HG02571 (cell line): ENCODE measurements around the gene CSMD2.

Source experiments
- ATAC-seq: cut with Tn5 transposase; IDR thresholded peaks from one replicate; pipeline ENCODE4 v1.9.1; 2021; ENCODE audit warnings: mild to moderate bottlenecking, moderate library complexity; ENCODE audit not compliant: unreplicated experiment

CSMD2 gene

DNA sequence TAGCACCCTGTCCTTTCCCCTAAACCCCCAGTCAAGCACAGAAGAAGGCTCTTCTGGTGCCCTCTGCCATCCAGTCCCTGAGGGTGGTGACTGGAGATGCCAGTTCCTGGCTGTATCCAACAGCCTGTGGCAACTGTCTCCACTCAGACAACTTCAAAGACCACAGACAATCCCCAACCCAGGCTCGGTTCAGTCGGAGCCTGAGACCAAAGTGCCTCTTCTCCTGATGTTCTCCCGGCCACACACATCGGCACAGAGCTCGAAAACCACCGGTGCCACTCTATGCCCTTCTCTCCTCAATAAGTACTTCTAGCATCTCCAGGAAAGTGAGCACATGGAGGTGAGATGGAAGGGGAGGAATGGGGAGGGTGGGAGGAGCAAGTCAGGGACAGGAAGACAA, 340.7 kb downstream of the CSMD2 start:
- ATAC-seq = no peak

DNA sequence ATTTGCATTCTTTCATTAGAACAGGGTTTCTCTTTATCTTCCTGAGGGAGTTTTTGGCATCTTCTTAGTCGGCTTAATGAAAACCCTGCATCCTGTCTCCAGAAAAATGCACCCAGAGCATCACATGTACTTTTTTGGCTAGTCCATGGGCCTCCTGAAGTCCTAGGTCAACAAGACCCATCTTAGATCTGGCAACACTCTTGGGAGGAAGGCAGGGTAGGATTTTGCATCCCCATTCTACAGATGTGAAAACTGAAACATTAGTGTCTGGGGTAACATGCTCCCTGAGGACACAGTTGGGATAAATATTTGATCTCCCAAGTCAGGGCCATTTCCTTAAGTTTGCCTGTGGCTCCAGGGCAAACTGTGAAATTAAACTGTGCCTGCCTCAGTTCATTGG, 341.2 kb downstream of the CSMD2 start:
- no peak for ATAC-seq

GRCh38 chr1:33823401-33823800, 341.6 kb downstream of the CSMD2 start:
- no peak for ATAC-seq

DNA sequence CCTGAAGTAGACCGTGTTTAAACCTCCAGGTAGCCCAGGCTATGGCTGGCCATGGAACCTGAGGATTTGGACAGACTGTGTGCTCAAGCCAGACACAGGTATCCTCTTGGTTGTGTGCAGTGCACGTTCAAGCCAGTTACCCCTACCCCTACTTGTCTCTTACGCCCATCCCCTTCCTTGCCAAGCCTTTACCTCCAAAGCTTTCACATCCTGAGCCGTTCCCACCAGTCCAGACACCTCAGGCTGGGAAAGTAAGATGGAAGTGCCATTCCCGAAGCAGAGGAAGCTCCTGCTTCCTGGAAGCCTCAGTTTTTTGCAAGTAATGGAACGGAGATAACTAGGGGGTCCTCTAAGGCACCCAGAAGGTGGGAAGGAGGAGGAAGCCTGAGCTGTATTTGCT, 342.6 kb downstream of the CSMD2 start:
- no peak for ATAC-seq

DNA sequence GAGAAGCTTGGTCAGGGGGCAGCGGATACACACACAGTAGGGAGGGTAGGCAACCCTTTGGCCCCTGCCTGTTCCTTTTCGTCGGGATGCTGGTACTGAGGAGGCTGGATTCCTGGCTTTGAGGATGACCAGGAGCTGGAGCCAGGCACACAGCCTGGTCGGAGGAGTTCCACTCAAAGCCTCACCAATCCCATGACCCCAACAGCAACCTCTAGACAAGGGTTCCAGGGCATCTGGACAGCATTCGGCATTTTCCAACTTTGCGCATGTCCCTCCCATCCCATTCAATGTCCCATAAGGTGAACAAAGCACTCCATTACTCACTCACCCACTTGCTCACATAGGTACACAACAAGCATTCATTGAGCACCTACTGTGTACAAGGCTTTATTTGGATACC, 343.7 kb downstream of the CSMD2 start:
- no peak for ATAC-seq

- ATAC-seq = no peak
These were observed 344.2 kb downstream of the CSMD2 start for GRCh38 chr1:33820804-33821203.

- ATAC-seq = no peak
These were observed 345.1 kb downstream of the CSMD2 start for GRCh38 chr1:33819913-33820311.

DNA sequence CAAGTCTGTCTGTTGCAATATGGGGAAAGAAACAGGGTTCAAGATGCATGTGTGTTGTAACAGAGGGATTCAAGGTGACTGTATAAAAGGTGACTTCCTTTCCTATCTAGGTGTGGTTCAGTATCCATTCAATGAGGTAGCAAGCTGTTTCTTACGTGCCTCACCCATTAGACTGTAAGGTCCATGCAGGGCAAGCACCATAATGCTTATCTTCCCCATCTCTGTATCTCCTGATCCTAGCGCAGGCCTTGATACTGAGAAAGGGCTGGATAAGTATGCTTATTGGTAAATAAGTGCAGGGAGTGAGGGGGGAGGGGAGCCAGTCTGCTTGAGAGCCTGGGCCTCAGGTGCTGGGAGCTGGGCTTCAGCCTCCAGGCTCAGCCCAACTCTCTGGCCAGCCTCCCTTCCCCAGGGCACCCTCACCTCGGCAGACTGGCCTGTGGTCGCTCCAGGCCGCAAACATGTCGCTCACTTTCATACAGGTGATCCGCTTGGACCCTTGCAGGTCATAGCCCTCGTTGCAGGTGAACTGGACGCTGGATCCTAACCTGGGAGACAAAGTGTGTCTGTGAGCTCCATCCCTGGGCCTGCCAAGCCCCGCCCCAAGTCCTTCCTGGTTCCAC, 345.6 kb downstream of the CSMD2 start:
- ATAC-seq = no peak

- no peak for ATAC-seq
These were observed 347.0 kb downstream of the CSMD2 start for GRCh38 chr1:33818071-33818470.

- no peak for ATAC-seq
These were observed 350.0 kb downstream of the CSMD2 start for GRCh38 chr1:33815061-33815460.

DNA sequence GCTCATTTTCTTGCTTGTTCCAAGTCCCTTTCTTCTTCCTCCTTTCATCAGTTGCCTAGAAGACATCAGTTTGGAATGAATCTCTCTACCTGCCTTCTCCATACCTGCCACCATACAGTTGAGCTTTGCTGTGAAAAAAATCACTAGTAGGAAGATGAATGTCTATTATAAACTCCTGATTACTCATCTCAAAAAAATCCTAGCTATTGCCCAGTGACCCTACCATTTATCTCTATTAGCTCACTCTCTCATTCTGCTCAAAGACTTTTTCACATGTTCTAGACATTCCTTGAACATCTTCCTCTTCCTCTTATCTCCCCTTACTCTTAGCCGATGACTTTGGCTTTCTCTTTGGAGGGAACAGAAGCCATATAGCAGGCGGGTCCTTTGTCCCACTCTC, 350.9 kb downstream of the CSMD2 start:
- no peak for ATAC-seq

- ATAC-seq = no peak
These were observed 354.5 kb downstream of the CSMD2 start for GRCh38 chr1:33810571-33810970.

GRCh38 chr1:33805988-33806387, 359.0 kb downstream of the CSMD2 start:
- no peak for ATAC-seq

- no peak for ATAC-seq
These were observed 362.8 kb downstream of the CSMD2 start for GRCh38 chr1:33802268-33802667.

DNA sequence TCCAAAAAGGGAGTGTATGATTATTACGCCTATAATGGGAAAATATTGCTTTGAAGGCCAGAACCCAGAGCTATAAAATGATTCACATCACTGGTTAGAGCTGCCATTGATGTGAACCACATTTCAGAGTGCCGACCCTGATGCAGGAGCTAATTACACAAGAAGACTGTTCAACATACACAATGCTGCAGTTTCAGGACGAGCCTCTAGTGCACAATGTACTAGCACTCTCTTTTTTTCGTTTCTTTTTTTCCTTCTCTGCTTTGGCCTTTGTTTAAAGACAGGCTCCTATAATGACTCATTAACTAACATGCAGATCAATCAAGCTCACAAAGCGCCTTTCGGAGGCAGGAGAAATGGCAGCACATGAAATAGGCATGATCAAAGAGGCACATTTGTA, 367.2 kb downstream of the CSMD2 start:
- no peak for ATAC-seq

- ATAC-seq = no peak
These were observed 372.4 kb downstream of the CSMD2 start for GRCh38 chr1:33792651-33793050.

GRCh38 chr1:33792216-33792615, 372.8 kb downstream of the CSMD2 start:
- no peak for ATAC-seq

DNA sequence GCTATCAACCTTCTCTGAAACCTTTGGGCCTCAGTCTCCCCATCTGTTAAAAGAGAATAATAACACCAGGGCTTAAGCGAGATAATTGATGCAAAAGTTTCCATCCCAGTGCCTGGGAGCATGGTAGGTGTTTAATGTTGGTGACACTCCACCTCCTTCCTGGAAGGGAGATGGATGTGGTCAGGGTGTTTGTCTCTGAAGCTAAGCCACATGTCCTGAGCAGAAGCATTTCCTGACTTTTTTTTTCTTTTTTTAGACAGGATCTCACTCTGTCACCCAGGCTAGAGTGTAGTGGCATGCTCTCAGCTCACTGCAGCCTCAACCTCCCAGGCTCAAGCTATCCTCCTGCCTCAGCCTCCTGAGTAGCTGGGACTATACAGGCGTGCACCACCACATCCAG, 373.8 kb downstream of the CSMD2 start:
- no peak for ATAC-seq

GRCh38 chr1:33790577-33790976, 374.5 kb downstream of the CSMD2 start:
- ATAC-seq = no peak

DNA sequence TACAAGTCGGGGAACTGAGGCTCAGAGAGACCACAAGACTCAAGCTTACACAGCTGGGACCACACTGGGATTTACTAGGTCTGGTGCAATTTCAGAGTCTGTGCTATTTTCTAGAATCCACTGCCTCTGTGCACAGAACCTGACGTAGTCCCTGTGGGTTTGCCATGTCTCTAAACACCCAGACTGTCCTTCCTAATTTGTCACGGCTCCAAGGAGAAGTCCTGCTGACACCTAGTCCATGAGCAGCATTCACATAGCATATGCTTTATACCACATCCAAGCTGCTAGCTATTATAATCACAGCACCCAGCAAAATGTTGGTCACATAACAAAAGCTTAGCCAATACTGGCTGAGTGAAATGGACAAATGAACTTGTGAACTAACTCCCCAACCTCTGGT, 380.2 kb downstream of the CSMD2 start:
- no peak for ATAC-seq

DNA sequence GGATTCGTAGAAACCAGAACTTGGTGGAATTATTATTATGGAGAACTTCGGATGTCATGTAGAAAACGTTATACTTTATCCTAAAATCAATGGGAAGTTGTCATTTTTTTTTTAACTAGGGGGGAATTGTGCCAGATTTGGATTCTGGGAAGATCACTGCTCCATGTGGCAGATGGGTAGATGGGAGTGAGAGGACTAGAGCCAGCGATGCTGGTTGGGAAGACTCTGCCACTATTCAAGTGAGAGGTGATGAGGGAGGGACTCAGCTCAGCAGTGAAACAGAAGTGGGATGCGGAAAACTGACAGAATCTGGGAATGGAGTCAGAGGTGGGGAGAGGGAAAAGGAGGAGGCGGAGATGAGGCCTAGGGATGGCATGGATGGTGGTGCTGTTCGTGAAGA, 382.3 kb downstream of the CSMD2 start:
- ATAC-seq = no peak

- no peak for ATAC-seq
These were observed 383.4 kb downstream of the CSMD2 start for GRCh38 chr1:33781652-33782051.

- ATAC-seq = no peak
These were observed 387.7 kb downstream of the CSMD2 start for GRCh38 chr1:33777337-33777736.

- no peak for ATAC-seq
These were observed 396.2 kb downstream of the CSMD2 start for GRCh38 chr1:33768821-33769220.
